Suprapubic skin (tissue), 3 donors: ENCODE data around the gene PPM1H.

ENCODE experiments used
- POLR2AphosphoS5 ChIP-seq, 3 donors: sonication (generic); formaldehyde crosslinking; IDR thresholded peaks; one replicate each; pipeline ENCODE4 v1.6.1; 2017; ENCODE audit warnings: antibody characterized with exemption in 3 of 3
- TF ChIP-seq, protein P1 (sequence below), 2 donors: fragments of 200-600 bp in 1 of 2; fragments of 450-650 bp in 1 of 2; sonication (generic) in 1 of 2; IDR thresholded peaks; one replicate each; pipeline ENCODE4 v1.5.1; 2016 to 2019; ENCODE audit warnings: antibody characterized with exemption in 2 of 2, mild to moderate bottlenecking in 1 of 2, moderate library complexity in 1 of 2

- no peak for TF ChIP-seq POLR2AphosphoS5 (IDR thresholded peaks at IDR 0.05)
- TF ChIP-seq, protein P1, sequence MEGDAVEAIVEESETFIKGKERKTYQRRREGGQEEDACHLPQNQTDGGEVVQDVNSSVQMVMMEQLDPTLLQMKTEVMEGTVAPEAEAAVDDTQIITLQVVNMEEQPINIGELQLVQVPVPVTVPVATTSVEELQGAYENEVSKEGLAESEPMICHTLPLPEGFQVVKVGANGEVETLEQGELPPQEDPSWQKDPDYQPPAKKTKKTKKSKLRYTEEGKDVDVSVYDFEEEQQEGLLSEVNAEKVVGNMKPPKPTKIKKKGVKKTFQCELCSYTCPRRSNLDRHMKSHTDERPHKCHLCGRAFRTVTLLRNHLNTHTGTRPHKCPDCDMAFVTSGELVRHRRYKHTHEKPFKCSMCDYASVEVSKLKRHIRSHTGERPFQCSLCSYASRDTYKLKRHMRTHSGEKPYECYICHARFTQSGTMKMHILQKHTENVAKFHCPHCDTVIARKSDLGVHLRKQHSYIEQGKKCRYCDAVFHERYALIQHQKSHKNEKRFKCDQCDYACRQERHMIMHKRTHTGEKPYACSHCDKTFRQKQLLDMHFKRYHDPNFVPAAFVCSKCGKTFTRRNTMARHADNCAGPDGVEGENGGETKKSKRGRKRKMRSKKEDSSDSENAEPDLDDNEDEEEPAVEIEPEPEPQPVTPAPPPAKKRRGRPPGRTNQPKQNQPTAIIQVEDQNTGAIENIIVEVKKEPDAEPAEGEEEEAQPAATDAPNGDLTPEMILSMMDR (IDR thresholded peaks at IDR 0.05) = no peak
Observed at GRCh38 chr12:62694116-62694515, 240.8 kb downstream of the PPM1H start.
